Measurements from ENCODE around the gene PDHA2. TPM values are rescaled to one million over a fixed set of nuclear protein-coding genes. Genes with fewer than 3 reads are reported as not detected.

The PDHA2 gene
- total RNA-seq = not detected
- 0 to 0.08 reads per million in 2 donors for total RNA-seq

- Mint-ChIP-seq H3K27ac (no peak within 1 kb of the TSS), H3K27me3 (no peaks in the 10 kb centered on the region), H3K36me3 (ENCODE audit: low read depth) (no peaks in the 10 kb centered on the region), H3K4me3 (no peak within 1 kb of the TSS), H3K4me1 (no peaks in the 10 kb centered on the region)
- DNase-seq = no peak
- no peak for ATAC-seq
- no peaks in the 10 kb centered on the region for H3K9me3 ChIP-seq (ENCODE audit: control insufficient read depth, low read length, poor library complexity, severe bottlenecking)
These were observed at the start of gene PDHA2 for GRCh38 chr4:95839891-95840290. Gene PDHA2, plus strand, starts transcription at chr4:95840093. Its CDS starts 58 bp downstream, at chr4:95840151.

GRCh38 chr4:95798003-95798402 is 41.9 kb upstream of the PDHA2 start:
- peaks cover 2% of the 10 kb centered on the region for H3K9me3 ChIP-seq (ENCODE audit: control insufficient read depth, low read length, poor library complexity, severe bottlenecking)
- H3K36me3 Mint-ChIP-seq (ENCODE audit: low read depth) = no peaks in the 10 kb centered on the region
- no peak overlapping the region for H3K27ac Mint-ChIP-seq
- no peaks in the 10 kb centered on the region for H3K27me3 Mint-ChIP-seq
- no peak overlapping the region for H3K4me3 Mint-ChIP-seq
- ATAC-seq = no peak
- no peak for DNase-seq
- H3K4me1 Mint-ChIP-seq = no peaks in the 10 kb centered on the region

- peaks cover 2% of the 10 kb centered on the region for H3K9me3 ChIP-seq (ENCODE audit: control insufficient read depth, low read length, poor library complexity, severe bottlenecking)
- Mint-ChIP-seq H3K4me3 (no peak overlapping the region), H3K4me1 (no peaks in the 10 kb centered on the region), H3K36me3 (ENCODE audit: low read depth) (no peaks in the 10 kb centered on the region), H3K27ac (no peak overlapping the region), H3K27me3 (no peaks in the 10 kb centered on the region)
- no peak for ATAC-seq
- no peak for DNase-seq
These were observed 41.2 kb upstream of the PDHA2 start for GRCh38 chr4:95798727-95799126.

- H3K27me3 Mint-ChIP-seq = peaks cover 8% of the 10 kb centered on the region
- no peak overlapping the region for H3K27ac Mint-ChIP-seq
- H3K4me1 Mint-ChIP-seq = no peaks in the 10 kb centered on the region
- H3K36me3 Mint-ChIP-seq (ENCODE audit: low read depth) = no peaks in the 10 kb centered on the region
- H3K4me3 Mint-ChIP-seq = no peak overlapping the region
- no peaks in the 10 kb centered on the region for H3K9me3 ChIP-seq (ENCODE audit: control insufficient read depth, low read length, poor library complexity, severe bottlenecking)
- no peak for ATAC-seq
- no peak for DNase-seq
These were observed 18.0 kb upstream of the PDHA2 start for GRCh38 chr4:95821867-95822266.

GRCh38 chr4:95825546-95825945 is 14.3 kb upstream of the PDHA2 start:
- H3K9me3 ChIP-seq (ENCODE audit: control insufficient read depth, low read length, poor library complexity, severe bottlenecking) = no peaks in the 10 kb centered on the region
- DNase-seq = no peak
- Mint-ChIP-seq H3K27me3 (peaks cover 8% of the 10 kb centered on the region), H3K27ac (no peak overlapping the region), H3K36me3 (ENCODE audit: low read depth) (no peaks in the 10 kb centered on the region), H3K4me1 (no peaks in the 10 kb centered on the region), H3K4me3 (no peak overlapping the region)
- no peak for ATAC-seq

GRCh38 chr4:95830651-95831050 is 9.2 kb upstream of the PDHA2 start:
- no peak for ATAC-seq
- H3K27me3 Mint-ChIP-seq = peaks cover 6% of the 10 kb centered on the region

GRCh38 chr4:95831166-95831565 is 8.7 kb upstream of the PDHA2 start:
- no peak overlapping the region for H3K4me3 Mint-ChIP-seq

More at GRCh38 chr4:95830651-95831050, 9.2 kb upstream of the PDHA2 start:
- no peaks in the 10 kb centered on the region for H3K9me3 ChIP-seq (ENCODE audit: control insufficient read depth, low read length, poor library complexity, severe bottlenecking)
- Mint-ChIP-seq H3K4me3 (no peak overlapping the region), H3K27ac (no peak overlapping the region), H3K4me1 (no peaks in the 10 kb centered on the region), H3K36me3 (ENCODE audit: low read depth) (no peaks in the 10 kb centered on the region)
- no peak for DNase-seq

GRCh38 chr4:95833711-95834194 is 6.1 kb upstream of the PDHA2 start:
- Mint-ChIP-seq H3K4me3 (no peak overlapping the region), H3K27ac (no peak overlapping the region), H3K4me1 (no peaks in the 10 kb centered on the region), H3K27me3 (peaks cover 6% of the 10 kb centered on the region), H3K36me3 (ENCODE audit: low read depth) (no peaks in the 10 kb centered on the region)
- no peaks in the 10 kb centered on the region for H3K9me3 ChIP-seq (ENCODE audit: control insufficient read depth, low read length, poor library complexity, severe bottlenecking)
- ATAC-seq (no peak), DNase-seq (no peak)

More at GRCh38 chr4:95831166-95831565, 8.7 kb upstream of the PDHA2 start:
- DNase-seq (no peak), ATAC-seq (no peak)
- Mint-ChIP-seq H3K36me3 (ENCODE audit: low read depth) (no peaks in the 10 kb centered on the region), H3K4me1 (no peaks in the 10 kb centered on the region), H3K27ac (no peak overlapping the region), H3K27me3 (peaks cover 6% of the 10 kb centered on the region)
- no peaks in the 10 kb centered on the region for H3K9me3 ChIP-seq (ENCODE audit: control insufficient read depth, low read length, poor library complexity, severe bottlenecking)

- Mint-ChIP-seq H3K4me1 (no peaks in the 10 kb centered on the region), H3K4me3 (no peak overlapping the region), H3K27ac (no peak overlapping the region), H3K36me3 (ENCODE audit: low read depth) (no peaks in the 10 kb centered on the region), H3K27me3 (peaks cover 6% of the 10 kb centered on the region)
- no peak for ATAC-seq
- DNase-seq = no peak
- no peaks in the 10 kb centered on the region for H3K9me3 ChIP-seq (ENCODE audit: control insufficient read depth, low read length, poor library complexity, severe bottlenecking)
These were observed 4.2 kb upstream of the PDHA2 start for GRCh38 chr4:95835672-95836071.

GRCh38 chr4:95838192-95838591 is 1.7 kb upstream of the PDHA2 start:
- Mint-ChIP-seq H3K27ac (no peak overlapping the region), H3K4me3 (no peak overlapping the region), H3K36me3 (ENCODE audit: low read depth) (no peaks in the 10 kb centered on the region), H3K27me3 (peaks cover 6% of the 10 kb centered on the region), H3K4me1 (no peaks in the 10 kb centered on the region)
- DNase-seq (no peak), ATAC-seq (no peak)
- no peaks in the 10 kb centered on the region for H3K9me3 ChIP-seq (ENCODE audit: control insufficient read depth, low read length, poor library complexity, severe bottlenecking)

GRCh38 chr4:95847908-95848460 is 8.1 kb downstream of the PDHA2 start:
- Mint-ChIP-seq H3K4me3 (no peak overlapping the region), H3K27me3 (no peaks in the 10 kb centered on the region), H3K27ac (no peak overlapping the region), H3K36me3 (ENCODE audit: low read depth) (no peaks in the 10 kb centered on the region), H3K4me1 (no peaks in the 10 kb centered on the region)
- no peak for ATAC-seq
- no peak for DNase-seq
- H3K9me3 ChIP-seq (ENCODE audit: control insufficient read depth, low read length, poor library complexity, severe bottlenecking) = no peaks in the 10 kb centered on the region

- DNase-seq (no peak), ATAC-seq (no peak)
- no peaks in the 10 kb centered on the region for H3K36me3 Mint-ChIP-seq (ENCODE audit: low read depth)
- no peaks in the 10 kb centered on the region for H3K27me3 Mint-ChIP-seq
- H3K4me1 Mint-ChIP-seq = no peaks in the 10 kb centered on the region
- no peak overlapping the region for H3K27ac Mint-ChIP-seq
- H3K4me3 Mint-ChIP-seq = no peak overlapping the region
- no peaks in the 10 kb centered on the region for H3K9me3 ChIP-seq (ENCODE audit: control insufficient read depth, low read length, poor library complexity, severe bottlenecking)
These were observed 10.3 kb downstream of the PDHA2 start for GRCh38 chr4:95850161-95850560.

- no peaks in the 10 kb centered on the region for H3K27me3 Mint-ChIP-seq
- no peak for ATAC-seq
These were observed 17.9 kb downstream of the PDHA2 start for GRCh38 chr4:95857761-95858160.

GRCh38 chr4:95867919-95868318 is 28.0 kb downstream of the PDHA2 start:
- H3K9me3 ChIP-seq (ENCODE audit: control insufficient read depth, low read length, poor library complexity, severe bottlenecking) = no peaks in the 10 kb centered on the region
- no peak for DNase-seq
- Mint-ChIP-seq H3K36me3 (ENCODE audit: low read depth) (no peaks in the 10 kb centered on the region), H3K27ac (no peak overlapping the region), H3K4me1 (no peaks in the 10 kb centered on the region), H3K4me3 (no peak overlapping the region), H3K27me3 (no peaks in the 10 kb centered on the region)
- no peak for ATAC-seq

More at GRCh38 chr4:95857761-95858160, 17.9 kb downstream of the PDHA2 start:
- H3K4me3 Mint-ChIP-seq = no peak overlapping the region
- no peaks in the 10 kb centered on the region for H3K9me3 ChIP-seq (ENCODE audit: control insufficient read depth, low read length, poor library complexity, severe bottlenecking)
- DNase-seq = no peak
- no peaks in the 10 kb centered on the region for H3K4me1 Mint-ChIP-seq
- H3K27ac Mint-ChIP-seq = no peak overlapping the region
- no peaks in the 10 kb centered on the region for H3K36me3 Mint-ChIP-seq (ENCODE audit: low read depth)
